Mesenchymal stem cell (in vitro differentiated cells and primary cell): ENCODE data around the gene PRXL2A.
A peak's percentile ranks its signal among the peaks of the same experiment; 100 is the strongest.

Experiments
- DNase-seq: peaks from one replicate; pipeline ENCODE4 v3.0.0-alpha.2; 2013
- H2AFZ ChIP-seq: one replicate; pipeline ENCODE4 v1.6.1; 2013; ENCODE audit warnings: low read depth, mild to moderate bottlenecking, control low read depth, inconsistent platforms, low read length, moderate library complexity
- H2AK5ac ChIP-seq: 2 replicates; pipeline ENCODE4 v1.6.1; 2013; ENCODE audit warnings: low read length, moderate library complexity, mild to moderate bottlenecking, inconsistent platforms; ENCODE audit not compliant: severe bottlenecking
- H2BK120ac ChIP-seq: one replicate; pipeline ENCODE4 v1.6.1; 2013; ENCODE audit warnings: low read depth, mild to moderate bottlenecking, inconsistent platforms, low read length, moderate library complexity
- H2BK12ac ChIP-seq, 2 experiments: one replicate each; pipeline ENCODE4 v1.6.1; 2013; ENCODE audit warnings: inconsistent platforms in 2 of 2, low read length in 2 of 2, mild to moderate bottlenecking in 2 of 2, moderate library complexity in 2 of 2, control low read depth in 1 of 2
- H2BK15ac ChIP-seq: one replicate; pipeline ENCODE4 v1.6.1; 2013; ENCODE audit warnings: mild to moderate bottlenecking, low read depth, inconsistent platforms; ENCODE audit not compliant: poor library complexity, severe bottlenecking
- H2BK5ac ChIP-seq: 2 replicates; pipeline ENCODE4 v1.6.1; 2013; ENCODE audit warnings: low read depth, mild to moderate bottlenecking, low read length, control low read depth, inconsistent platforms; ENCODE audit not compliant: poor library complexity, severe bottlenecking
- H3K14ac ChIP-seq, 2 experiments: one replicate each; pipeline ENCODE4 v1.6.1; 2013; ENCODE audit warnings: inconsistent platforms in 2 of 2, low read length in 2 of 2, control low read depth in 1 of 2, mild to moderate bottlenecking in 1 of 2, moderate library complexity in 1 of 2
- H3K18ac ChIP-seq, 2 experiments: one replicate each; pipeline ENCODE4 v1.6.1; 2013; ENCODE audit warnings: inconsistent platforms in 2 of 2, low read length in 2 of 2, control low read depth in 1 of 2, low read depth in 1 of 2, mild to moderate bottlenecking in 1 of 2
- H3K23ac ChIP-seq, 2 experiments: one replicate each; pipeline ENCODE4 v1.6.1; 2013; ENCODE audit warnings: inconsistent platforms in 2 of 2, low read length in 2 of 2, mild to moderate bottlenecking in 2 of 2, moderate library complexity in 2 of 2, control low read depth in 1 of 2
- H3K27ac ChIP-seq: 2 replicates; pipeline ENCODE4 v1.5.1; 2013; ENCODE audit warnings: mild to moderate bottlenecking, moderate library complexity, low read length, control low read depth, inconsistent platforms; ENCODE audit not compliant: poor library complexity, severe bottlenecking
- H3K27me3 ChIP-seq, 2 experiments: 2 replicates each; pipeline versions ENCODE4 v1.6.1 to v1.7.0; 2013; ENCODE audit warnings: low read length in 2 of 2, mild to moderate bottlenecking in 2 of 2, moderate library complexity in 2 of 2, control low read depth in 1 of 2, inconsistent platforms in 1 of 2; ENCODE audit not compliant: control insufficient read depth in 1 of 2, insufficient read depth in 1 of 2
- H3K36me3 ChIP-seq, 2 experiments: 2 replicates each; pipeline versions ENCODE4 v1.6.1 to v1.7.0; 2013; ENCODE audit warnings: low read length in 2 of 2, control low read depth in 1 of 2, inconsistent platforms in 1 of 2, low read depth in 1 of 2, mild to moderate bottlenecking in 1 of 2; ENCODE audit not compliant: insufficient read depth in 2 of 2, control insufficient read depth in 1 of 2
- H3K4ac ChIP-seq, 2 experiments: one replicate each; pipeline ENCODE4 v1.6.1; 2013; ENCODE audit warnings: inconsistent platforms in 2 of 2, low read length in 2 of 2, mild to moderate bottlenecking in 2 of 2, moderate library complexity in 2 of 2, control low read depth in 1 of 2, low read depth in 1 of 2
- H3K4me1 ChIP-seq: 2 replicates; pipeline ENCODE4 v1.6.1; 2013; ENCODE audit warnings: low read depth, low read length, control low read depth; ENCODE audit not compliant: control insufficient read depth, insufficient read depth
- H3K4me2 ChIP-seq: 2 replicates; pipeline ENCODE4 v1.6.1; 2013; ENCODE audit warnings: low read length, mild to moderate bottlenecking, inconsistent platforms; ENCODE audit not compliant: poor library complexity, severe bottlenecking
- H3K4me3 ChIP-seq, 2 experiments: 2 replicates each; pipeline versions ENCODE4 v1.5.1 to v1.7.0; 2013; ENCODE audit warnings: low read length in 2 of 2, mild to moderate bottlenecking in 2 of 2, control low read depth in 1 of 2, low read depth in 1 of 2; ENCODE audit not compliant: insufficient read depth in 1 of 2
- H3K79me1 ChIP-seq: replicated peaks from 2 replicates; pipeline ENCODE4 v1.6.1; 2013; ENCODE audit warnings: mild to moderate bottlenecking, control low read depth, low read length, inconsistent platforms; ENCODE audit not compliant: poor library complexity, severe bottlenecking
- H3K9ac ChIP-seq: 2 replicates; pipeline ENCODE4 v1.7.0; 2013; ENCODE audit warnings: mild to moderate bottlenecking, low read length, moderate library complexity
- H3K9me3 ChIP-seq: 2 replicates; pipeline ENCODE4 v1.7.0; 2013; ENCODE audit warnings: mild to moderate bottlenecking, low read length; ENCODE audit not compliant: control insufficient read depth
- H4K8ac ChIP-seq: one replicate; pipeline ENCODE4 v1.6.1; 2013; ENCODE audit warnings: inconsistent platforms, mild to moderate bottlenecking, low read length, moderate library complexity
- H4K91ac ChIP-seq: one replicate; pipeline ENCODE4 v1.6.1; 2013; ENCODE audit warnings: mild to moderate bottlenecking, low read length, inconsistent platforms
- WGBS: methylation state at CpG from one replicate; pipeline ENCODE4 v1.1.7; 2013; ENCODE audit warnings: mixed read lengths; 5-methylcytosine and 5-hydroxymethylcytosine counted together

The PRXL2A gene

DNA sequence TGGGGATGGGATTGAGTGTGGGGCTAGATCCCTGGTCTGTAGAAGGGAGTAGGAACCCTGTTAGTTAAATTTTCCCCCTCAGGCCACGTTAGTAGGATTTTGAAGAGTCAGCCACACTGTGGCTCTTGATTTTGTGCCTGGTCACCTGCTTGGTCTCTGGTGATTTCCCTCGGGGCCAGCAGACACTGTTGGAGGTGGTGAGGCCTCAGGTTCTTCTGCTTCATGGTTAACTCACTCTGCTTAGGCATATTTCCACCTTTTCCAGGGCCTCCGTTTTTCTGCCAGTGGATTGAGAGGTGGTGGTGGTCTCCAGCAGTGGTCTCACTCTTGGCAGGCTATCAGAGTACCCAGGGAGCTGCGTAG is 49.9 kb downstream of the PRXL2A start:
- peak overlapping the region in 1 of 2 experiments; percentile 63 for H3K4me3 ChIP-seq
- no peak for DNase-seq
- no peak overlapping the region for H2AFZ ChIP-seq
- no peaks in the 10 kb centered on the region for H3K9me3 ChIP-seq
- H4K91ac ChIP-seq: no peak overlapping the region
- H3K9ac ChIP-seq: peak overlapping the region; percentile 70
- H3K79me1 ChIP-seq: no peaks in the 10 kb centered on the region
- H3K27ac ChIP-seq: peak overlapping the region; percentile 8
- 80% methylated on average over 3 of the region's 4 CpGs for WGBS
- peaks cover 7 to 20% of the 10 kb centered on the region in 2 experiments for H3K36me3 ChIP-seq
- H3K14ac ChIP-seq: no peak overlapping the region
- no peak overlapping the region for H2BK15ac ChIP-seq
- peaks cover 54% of the 10 kb centered on the region for H3K4me1 ChIP-seq
- H2BK5ac ChIP-seq: no peak overlapping the region
- H2BK12ac ChIP-seq: no peak overlapping the region
- no peak overlapping the region for H3K4me2 ChIP-seq
- no peaks in the 10 kb centered on the region for H3K27me3 ChIP-seq
- H2BK120ac ChIP-seq: no peak overlapping the region
- no peak overlapping the region for H4K8ac ChIP-seq
- H2AK5ac ChIP-seq: no peak overlapping the region
- H3K23ac ChIP-seq: no peak overlapping the region
- no peak overlapping the region for H3K18ac ChIP-seq
- H3K4ac ChIP-seq: no peak overlapping the region

DNA sequence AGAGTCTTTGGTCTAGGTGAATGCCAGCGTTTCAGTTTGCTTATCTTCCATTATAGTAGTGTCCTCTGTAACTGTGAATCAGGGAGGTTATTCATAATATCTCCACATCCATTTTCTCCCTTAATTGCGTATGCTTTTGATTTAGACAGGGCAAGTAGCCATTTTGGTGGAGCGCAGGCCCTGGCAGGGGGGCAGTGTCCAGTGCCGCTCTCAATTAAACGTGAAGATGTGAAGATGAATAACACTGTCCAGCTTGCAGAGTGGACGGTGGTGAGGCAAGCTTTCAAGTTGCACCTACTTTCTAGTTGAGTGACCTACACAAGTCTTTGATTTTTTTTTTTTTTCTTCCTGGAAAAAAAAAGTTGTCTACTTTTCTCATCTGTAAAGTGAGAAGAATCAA is 50.3 kb downstream of the PRXL2A start:
- Histone ChIP-seq H4K8ac (no peak overlapping the region), H2BK5ac (no peak overlapping the region), H2AFZ (no peak overlapping the region), H3K4me3 (peak overlapping the region in 1 of 2 experiments; percentile 63), H2BK12ac (no peak overlapping the region), H2BK15ac (no peak overlapping the region), H3K9me3 (no peaks in the 10 kb centered on the region), H3K36me3 (peaks cover 7 to 20% of the 10 kb centered on the region in 2 experiments), H3K27me3 (no peaks in the 10 kb centered on the region), H3K23ac (no peak overlapping the region), H3K79me1 (no peaks in the 10 kb centered on the region), H2AK5ac (no peak overlapping the region), H2BK120ac (no peak overlapping the region), H3K27ac (peak overlapping the region; percentile 8), H3K18ac (no peak overlapping the region), H4K91ac (no peak overlapping the region), H3K4me2 (no peak overlapping the region), H3K4ac (no peak overlapping the region), H3K9ac (peak overlapping the region; percentile 70), H3K4me1 (peaks cover 52% of the 10 kb centered on the region), H3K14ac (no peak overlapping the region)
- WGBS: 85% methylated on average over 4 of the region's 6 CpGs
- no peak for DNase-seq

DNA sequence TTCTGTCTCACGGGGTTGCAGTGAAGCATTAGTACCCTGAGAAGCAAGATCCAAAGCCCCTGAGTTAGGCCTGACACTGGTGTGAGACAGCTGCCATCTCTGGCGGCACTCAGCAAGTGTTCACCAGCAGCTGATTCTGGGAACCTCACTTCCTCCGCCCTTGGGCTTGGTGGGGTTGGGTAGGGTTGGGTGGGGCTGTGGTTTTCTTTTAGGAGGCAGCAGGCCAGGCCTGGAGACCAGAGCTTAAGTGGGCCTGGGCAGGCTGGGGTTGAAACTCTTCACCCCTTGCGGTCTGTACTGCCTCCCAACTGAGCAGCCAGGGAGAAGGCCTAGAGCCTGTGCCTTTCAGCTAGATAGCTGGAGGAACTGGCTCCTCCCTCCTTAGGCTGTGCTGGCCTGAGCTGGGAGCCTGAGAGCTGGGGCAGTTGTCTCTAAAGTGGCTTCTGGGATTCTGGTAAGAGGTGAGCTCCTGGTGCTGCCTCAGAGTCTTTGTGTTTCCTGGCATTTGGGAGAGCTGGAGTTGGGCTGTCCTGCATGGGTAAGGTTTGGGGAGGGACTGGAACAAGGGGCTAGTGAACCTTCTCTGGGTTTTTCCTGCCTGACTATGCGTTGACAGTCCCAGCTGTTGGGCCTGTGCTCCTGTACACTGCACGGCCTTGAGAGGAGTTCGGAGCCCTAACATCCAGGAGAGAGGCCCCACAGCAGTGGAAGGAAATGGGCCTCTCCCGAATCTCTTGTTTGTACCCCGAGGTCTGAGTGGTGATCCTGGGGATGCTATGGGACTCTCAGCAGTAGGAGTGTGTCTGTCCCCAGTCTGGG is 50.9 kb downstream of the PRXL2A start:
- no peak overlapping the region for H2BK5ac ChIP-seq
- H4K8ac ChIP-seq: peak overlapping the region; percentile 32
- H3K4me2 ChIP-seq: peak overlapping the region; percentile 4
- peak overlapping the region; percentile 59 to 67 for H3K18ac ChIP-seq
- peak overlapping the region; percentile 85 for H2BK15ac ChIP-seq
- no peak overlapping the region for H3K23ac ChIP-seq
- no peaks in the 10 kb centered on the region for H3K79me1 ChIP-seq
- H3K36me3 ChIP-seq: peaks cover 7 to 24% of the 10 kb centered on the region in 2 experiments
- DNase-seq: peak; percentile 89
- 53% methylated on average over 9 of the region's 9 CpGs for WGBS
- no peaks in the 10 kb centered on the region for H3K9me3 ChIP-seq
- H2BK12ac ChIP-seq: peak overlapping the region; percentile 72 to 86
- peak overlapping the region; percentile 79 for H2AK5ac ChIP-seq
- peak overlapping the region; percentile 70 for H3K9ac ChIP-seq
- peak overlapping the region; percentile 55 for H4K91ac ChIP-seq
- H3K14ac ChIP-seq: peak overlapping the region in 1 of 2 experiments; percentile 37
- no peak overlapping the region for H2BK120ac ChIP-seq
- peak overlapping the region; percentile 51 for H3K27ac ChIP-seq
- H3K4me1 ChIP-seq: peaks cover 58% of the 10 kb centered on the region
- peak overlapping the region; percentile 12 to 85 for H3K4ac ChIP-seq
- H3K27me3 ChIP-seq: no peaks in the 10 kb centered on the region
- no peak overlapping the region for H2AFZ ChIP-seq
- H3K4me3 ChIP-seq: peak overlapping the region in 1 of 2 experiments; percentile 65

DNA sequence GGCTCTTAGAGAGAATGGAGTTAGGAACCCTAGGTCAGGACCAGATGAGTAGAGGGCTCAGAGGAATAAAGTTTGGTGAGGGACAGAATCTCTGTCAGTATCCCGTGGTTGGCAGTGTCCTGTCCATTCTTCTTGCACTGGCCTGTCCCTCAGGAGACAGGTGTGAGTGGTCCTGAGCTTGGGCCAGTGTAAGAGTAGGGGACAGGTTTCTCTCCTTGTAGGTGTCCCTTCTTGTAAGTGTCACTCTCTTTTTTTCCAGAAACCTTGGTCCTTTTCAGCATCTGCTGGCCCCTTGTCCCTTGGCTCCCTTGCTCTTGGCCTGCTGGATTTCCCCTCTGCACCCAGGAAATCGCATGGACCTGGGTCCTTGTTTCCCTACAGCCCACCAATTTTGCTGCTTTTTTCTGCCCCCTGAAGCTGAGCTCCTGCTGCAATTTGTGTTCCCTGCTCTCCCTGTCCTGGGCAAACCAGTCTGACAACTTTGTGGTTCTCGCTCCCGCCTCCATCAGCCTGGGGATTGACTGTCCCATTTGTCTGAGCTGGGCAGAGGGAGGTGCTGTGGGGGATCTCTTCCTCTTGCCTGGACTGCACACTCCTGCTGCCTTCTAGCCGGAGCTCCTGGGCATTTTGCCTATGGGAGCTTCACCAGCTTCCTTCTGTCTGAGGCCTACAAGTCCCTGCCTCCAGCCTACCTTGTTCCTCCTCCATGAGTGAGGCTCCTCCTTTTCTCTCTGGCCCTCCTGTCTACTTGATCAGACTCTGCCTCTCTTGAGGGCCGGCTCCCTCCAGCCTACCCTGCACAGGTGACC is 52.3 kb downstream of the PRXL2A start:
- peak overlapping the region; percentile 81 for H3K27ac ChIP-seq
- H3K9me3 ChIP-seq: no peaks in the 10 kb centered on the region
- no peak overlapping the region for H2BK5ac ChIP-seq
- H3K27me3 ChIP-seq: no peaks in the 10 kb centered on the region
- H3K14ac ChIP-seq: peak overlapping the region in 1 of 2 experiments; percentile 79
- H2BK12ac ChIP-seq: peak overlapping the region in 1 of 2 experiments; percentile 80
- H2BK15ac ChIP-seq: no peak overlapping the region
- peak overlapping the region; percentile 55 for H4K91ac ChIP-seq
- no peak overlapping the region for H3K4me2 ChIP-seq
- peak overlapping the region in 1 of 2 experiments; percentile 49 for H3K4ac ChIP-seq
- H3K79me1 ChIP-seq: no peaks in the 10 kb centered on the region
- H3K23ac ChIP-seq: no peak overlapping the region
- WGBS: 68% methylated on average over 6 of the region's 6 CpGs
- H3K4me1 ChIP-seq: peaks cover 68% of the 10 kb centered on the region
- peak overlapping the region; percentile 54 for H2AK5ac ChIP-seq
- peak overlapping the region; percentile 70 for H3K9ac ChIP-seq
- H3K18ac ChIP-seq: peak overlapping the region; percentile 8 to 54
- H2BK120ac ChIP-seq: no peak overlapping the region
- H2AFZ ChIP-seq: no peak overlapping the region
- peak overlapping the region in 1 of 2 experiments; percentile 65 for H3K4me3 ChIP-seq
- H4K8ac ChIP-seq: peak overlapping the region; percentile 0
- no peak for DNase-seq
- H3K36me3 ChIP-seq: peaks cover 7 to 31% of the 10 kb centered on the region in 2 experiments
